HG02763 (cell line): ENCODE measurements around the gene DMRTA2.

Experiments
- ATAC-seq: cut with Tn5 transposase; IDR thresholded peaks from one replicate; pipeline ENCODE4 v1.9.1; 2021; ENCODE audit warnings: mild to moderate bottlenecking, moderate library complexity; ENCODE audit not compliant: unreplicated experiment

The DMRTA2 gene

DNA sequence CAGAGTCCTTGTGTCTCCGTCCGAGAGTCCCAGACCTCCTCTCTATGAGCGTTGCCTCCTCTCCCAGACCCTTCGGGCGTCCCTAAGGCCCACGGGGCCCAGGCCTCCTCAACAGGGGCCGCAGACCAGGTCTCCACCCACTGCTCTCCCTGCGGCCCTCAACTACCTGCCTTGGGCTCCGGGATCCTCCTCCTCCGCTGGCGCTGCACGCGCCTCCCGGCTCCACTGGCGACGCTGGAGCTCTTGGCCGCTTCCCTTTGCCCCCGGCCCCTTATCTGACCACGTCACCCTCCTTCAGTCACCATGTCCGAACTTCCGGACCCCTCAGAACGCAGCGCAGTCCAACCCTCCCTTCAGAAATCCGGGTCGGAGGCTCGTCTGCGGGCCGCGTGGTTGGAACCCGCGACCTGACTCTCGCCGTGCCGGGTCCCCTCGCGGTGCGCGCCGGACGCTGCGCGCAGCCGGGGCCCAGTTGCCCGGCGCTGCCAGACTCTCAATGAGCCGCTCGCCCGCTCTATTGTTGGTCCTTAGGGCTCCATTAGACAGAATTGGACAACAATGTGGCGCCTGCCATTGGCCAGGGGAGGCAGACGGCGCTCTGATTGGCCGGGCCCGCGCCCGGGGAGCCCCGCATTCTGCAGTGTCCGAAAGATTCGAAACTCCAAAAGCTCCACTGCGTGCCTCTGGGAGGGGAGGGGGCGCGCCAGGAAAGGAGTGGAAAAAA, at the start of gene DMRTA2:
Gene DMRTA2 (minus strand): TSS at position 498 of the 724 bp plus-strand sequence. CDS start 1,907 bp downstream, outside the sequence.
- ATAC-seq: no peak

DNA sequence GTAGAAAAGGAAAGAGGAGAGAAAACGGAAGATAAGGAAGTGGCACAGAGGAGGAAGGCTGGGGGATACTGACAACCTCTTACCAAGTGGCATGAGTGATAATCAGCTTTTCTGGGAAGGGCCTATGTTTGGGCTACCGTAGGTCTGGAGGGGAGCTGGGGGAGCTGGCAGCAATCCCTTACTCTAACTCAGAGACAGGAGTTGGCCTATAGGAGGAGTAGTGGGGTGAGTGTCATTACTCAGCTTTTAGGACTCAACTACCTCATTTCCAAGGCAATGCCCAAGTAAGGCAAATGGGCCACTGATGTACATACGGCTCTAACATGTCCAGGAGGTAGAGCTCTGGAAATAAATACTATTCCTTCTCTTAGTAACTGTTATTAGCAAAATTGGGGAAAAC, 48.7 kb upstream of the DMRTA2 start:
- no peak for ATAC-seq

DNA sequence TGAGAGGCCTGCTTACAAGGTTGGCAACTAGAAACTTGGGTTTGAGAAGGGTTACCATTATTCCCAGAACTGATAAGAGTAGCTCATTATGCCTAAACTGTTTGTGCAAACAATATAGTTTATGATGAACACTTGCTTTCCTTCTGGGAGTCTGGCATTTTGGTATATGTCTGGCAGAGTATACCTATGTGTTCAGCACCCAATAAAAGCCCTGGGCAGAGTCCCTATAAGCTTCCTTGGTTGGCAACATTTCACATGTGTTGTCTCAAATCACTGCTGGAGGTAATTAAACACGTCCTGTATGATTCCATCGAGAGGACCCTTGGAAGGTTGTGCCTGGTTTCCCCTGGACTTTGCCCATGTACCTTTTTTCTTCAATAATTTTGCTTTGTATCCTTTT, 39.7 kb upstream of the DMRTA2 start:
- no peak for ATAC-seq

DNA sequence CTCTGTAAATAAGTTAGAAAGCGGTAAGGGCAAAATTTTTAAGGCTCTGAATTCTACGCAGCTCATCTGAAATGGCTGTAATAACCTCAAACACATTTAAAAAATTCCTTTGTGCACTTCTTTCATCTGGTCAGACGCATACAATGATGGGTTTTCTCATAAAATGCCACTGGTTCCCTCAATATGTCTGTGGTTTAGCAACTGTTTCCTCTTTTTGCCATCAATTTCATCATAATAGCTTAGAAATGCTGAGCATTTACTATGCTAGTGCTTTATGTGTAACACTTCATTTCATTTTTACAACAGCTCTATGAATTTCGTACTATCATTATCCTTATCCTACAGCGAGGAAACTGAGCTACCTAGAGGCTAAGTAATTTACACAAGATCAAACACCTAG, 35.3 kb upstream of the DMRTA2 start:
- ATAC-seq: no peak

DNA sequence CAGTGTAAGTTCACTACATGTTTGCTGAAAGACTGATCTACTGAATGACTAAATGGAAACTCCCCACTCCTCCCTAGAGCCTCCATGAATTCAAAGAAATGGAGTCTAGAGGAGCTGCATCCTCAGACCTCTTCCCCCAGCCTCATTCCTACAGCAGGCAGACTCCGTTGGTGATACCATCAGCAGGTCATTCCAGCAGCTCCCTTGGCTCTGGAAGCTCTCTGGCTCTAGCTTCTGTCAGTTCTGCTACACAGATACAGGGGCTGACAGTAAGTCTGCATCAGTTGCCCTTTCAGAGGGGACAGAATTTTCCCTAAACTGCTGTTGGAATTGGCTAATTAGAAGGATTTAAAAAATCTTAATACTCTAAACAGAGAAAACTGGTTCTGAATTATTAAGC, 31.7 kb upstream of the DMRTA2 start:
- no peak for ATAC-seq

DNA sequence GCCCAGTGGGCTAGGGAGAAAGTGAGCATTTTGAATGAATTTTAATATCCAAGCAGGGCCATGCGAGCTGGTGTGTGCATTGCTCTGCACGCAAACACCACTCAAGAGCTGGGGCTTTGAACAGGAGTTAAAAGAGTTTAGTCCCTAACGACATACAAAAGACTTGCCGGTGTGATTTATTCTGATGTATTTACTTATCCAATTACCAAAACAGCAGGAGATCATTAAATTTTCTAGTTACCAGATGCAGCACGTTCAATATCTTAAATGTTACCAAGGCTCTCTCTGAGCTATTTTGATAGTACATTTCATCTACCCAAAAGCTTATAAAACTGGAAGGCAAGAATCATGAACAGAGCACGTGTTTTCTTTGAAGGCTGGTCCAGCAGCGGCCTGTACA, 30.0 kb upstream of the DMRTA2 start:
- no peak for ATAC-seq

DNA sequence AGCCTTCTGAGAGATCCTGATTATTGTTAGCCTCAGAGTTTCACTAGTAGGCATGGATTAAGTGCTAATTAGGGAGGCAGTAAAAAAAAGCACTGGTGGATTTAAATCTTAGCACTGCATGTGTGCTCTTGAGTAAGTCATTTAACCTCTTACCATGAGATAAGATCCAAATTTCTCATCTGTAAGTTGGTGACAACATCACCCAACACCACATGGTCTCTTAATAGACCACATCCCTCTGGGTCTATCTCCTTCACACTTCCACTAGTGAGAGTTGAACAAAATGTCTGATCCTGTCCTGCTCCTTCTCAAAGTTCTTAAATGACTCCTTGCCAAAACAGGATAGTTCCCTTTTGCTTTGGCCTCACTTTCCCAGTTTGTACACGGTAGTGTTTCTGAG, 29.5 kb upstream of the DMRTA2 start:
- ATAC-seq: no peak

DNA sequence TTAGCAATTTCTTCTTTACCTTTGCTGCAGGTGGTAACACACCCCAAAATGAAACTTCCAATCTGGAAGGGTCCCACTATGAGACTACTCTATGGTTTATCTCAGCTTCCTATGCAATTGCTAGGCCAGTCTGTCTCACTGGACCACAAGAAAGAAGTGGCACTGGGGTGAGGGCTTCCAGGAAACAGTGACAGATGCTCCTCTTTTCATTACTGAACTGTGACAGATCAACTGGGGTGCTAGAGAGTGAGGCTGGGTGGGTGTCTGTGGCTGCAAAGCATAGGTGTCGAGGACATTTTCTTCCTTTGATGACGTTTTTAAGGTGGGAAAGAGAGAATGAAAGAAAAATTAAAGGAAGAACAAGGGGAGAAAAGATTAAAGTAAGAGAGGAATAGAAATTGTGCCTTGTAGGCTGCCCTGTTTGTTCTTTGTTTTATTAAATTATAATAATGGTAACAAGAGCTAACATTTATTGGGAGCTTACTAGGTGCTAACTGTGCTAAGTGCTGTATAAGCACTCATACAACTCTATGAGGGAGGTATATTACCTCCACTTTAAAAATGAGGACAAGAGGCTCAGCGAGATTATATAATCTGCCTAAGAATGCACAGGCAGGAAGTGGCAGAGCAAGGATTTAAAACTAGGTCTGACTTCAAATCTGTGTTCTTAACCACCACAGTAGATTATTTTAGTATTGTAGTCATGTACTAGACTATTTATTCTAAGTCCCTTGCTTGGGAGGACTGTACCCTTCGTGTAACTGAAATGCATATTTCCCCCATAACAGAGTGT, 27.8 kb upstream of the DMRTA2 start:
- no peak for ATAC-seq

DNA sequence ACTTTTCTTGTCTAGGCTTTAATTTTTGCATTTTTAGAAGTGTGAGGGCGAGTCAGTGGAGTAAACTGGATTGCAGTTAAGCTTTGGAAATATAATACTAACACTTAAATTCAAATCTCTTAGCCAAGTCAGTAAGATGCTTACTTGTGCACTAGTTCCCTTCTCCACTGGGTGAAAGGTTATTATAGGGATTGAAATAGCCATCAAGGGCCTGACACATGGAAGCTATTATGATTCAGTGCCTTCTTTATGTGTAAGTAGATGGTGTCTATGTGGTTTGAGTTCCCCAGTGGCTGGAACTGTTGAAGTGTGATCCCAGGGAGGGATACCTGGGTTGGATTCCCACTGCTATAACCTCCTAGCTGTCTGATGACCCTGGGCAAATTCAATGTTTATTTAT, 24.7 kb upstream of the DMRTA2 start:
- ATAC-seq: no peak

DNA sequence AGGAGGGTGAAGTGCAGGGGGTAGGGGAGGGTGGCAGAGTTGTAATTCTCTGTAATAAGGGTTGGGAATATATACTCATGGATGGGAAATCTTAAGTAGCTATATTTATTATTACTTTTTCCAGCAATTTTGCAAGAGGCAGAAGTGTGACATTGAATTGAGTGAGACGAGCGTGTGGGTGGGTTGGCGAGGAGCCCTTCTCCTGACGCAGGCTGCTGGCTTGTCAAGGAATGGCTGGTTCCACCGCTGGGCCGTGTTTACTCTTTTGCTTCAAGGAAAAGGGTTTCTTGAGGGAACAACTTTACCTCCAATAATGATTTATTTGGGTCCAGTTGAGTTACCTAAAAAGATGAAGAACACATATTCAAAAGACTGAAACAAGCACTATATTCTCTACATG, 17.9 kb upstream of the DMRTA2 start:
- no peak for ATAC-seq

DNA sequence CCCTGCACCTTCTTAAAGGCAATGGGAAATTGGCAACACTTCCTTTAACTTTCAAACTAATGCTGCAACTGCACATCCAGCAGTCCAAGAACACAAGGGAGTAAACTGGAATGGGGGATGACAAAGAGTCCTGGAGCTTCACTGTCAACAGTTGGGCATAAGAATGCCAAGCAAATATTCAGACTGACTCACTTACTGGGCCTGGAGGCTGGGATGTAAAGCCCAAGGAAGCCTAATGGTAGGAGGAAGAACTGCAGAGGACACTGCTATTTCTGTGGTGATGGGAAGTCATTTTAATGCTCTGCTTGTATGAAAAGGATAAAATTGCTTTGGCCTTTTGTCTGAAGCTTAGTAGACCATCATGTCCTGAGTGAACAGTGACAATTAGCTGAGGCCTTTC, 15.7 kb upstream of the DMRTA2 start:
- no peak for ATAC-seq

DNA sequence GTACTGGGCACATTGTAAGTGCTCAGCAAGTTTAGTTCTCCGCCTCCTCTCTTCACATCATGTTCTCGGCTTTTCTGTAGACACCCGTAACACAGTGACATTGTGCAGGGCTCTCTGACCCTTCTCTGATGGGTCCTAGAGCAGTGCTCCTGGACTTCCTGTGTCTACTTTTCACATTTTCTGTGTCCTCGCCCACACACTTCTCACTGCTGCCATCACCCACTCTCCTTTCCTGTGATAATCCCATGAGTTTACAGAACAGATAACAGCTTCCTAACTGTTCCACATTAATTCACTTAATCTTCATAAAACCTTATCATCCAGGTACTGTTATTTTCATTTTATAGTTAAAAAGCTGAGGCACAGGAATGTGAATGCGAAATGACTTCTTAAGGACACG, 13.2 kb upstream of the DMRTA2 start:
- no peak for ATAC-seq

DNA sequence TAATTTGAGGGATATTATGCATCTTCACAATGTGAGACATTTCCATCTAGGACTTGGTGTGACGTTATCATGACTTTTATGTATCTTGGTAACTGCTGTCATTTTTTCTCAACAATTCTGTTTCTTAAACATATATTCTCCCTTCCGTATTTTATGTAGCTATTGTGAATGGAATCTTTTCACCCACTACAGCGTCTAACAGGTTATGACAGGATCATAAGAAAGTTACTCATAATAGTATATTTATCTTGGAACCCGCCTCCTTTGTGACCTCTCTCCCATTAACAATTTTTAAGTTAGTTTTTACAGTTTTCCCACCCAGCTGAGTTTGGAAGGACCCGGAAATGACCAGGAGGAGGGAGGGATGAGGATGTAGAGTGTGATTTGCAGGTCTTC, 6.8 kb upstream of the DMRTA2 start:
- no peak for ATAC-seq

DNA sequence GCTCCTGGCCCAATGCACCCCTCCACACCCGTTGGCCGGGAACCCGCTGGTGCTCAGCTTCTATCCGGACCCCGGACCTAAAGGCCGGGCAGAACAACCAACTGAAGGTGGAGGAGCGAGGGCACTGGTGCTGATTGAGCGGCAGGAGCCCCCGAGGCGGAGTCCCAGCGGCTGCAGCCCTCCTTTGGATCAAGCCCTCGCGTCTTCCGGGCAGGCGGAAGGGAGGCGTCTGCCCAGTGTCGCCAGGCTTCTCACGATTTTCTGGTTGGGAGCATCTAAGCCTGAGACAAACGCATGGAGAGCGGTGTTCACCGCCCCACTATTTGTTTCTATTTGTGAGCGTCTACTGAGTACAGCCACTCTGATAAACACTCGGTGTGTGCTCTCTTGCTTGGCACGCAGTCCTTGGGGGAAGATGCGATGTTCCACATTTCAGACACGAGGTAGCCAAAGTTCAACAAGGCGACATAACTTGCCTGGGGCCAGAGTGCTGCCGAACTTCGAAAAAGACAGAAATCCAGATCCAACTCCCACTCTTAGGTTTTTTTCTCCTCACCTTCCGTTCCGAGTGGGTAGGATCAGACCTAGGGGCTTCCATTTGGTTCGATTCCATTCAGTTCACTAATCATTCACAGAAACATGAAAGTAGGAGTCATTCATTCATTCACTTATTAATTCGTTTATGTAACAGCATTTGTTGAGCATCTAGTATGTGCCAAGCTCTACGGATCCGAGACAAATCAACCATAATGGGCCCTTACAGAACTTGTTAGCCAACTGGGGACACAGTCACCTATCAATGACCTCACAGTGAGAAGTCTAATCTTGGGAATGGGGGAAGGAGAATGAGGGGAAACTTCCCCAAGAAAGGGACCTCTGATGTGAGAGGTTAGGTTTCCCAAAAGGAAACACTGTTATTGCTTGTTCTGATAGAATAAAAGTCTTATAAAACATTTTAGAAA, 4.9 kb upstream of the DMRTA2 start:
- ATAC-seq: no peak

DNA sequence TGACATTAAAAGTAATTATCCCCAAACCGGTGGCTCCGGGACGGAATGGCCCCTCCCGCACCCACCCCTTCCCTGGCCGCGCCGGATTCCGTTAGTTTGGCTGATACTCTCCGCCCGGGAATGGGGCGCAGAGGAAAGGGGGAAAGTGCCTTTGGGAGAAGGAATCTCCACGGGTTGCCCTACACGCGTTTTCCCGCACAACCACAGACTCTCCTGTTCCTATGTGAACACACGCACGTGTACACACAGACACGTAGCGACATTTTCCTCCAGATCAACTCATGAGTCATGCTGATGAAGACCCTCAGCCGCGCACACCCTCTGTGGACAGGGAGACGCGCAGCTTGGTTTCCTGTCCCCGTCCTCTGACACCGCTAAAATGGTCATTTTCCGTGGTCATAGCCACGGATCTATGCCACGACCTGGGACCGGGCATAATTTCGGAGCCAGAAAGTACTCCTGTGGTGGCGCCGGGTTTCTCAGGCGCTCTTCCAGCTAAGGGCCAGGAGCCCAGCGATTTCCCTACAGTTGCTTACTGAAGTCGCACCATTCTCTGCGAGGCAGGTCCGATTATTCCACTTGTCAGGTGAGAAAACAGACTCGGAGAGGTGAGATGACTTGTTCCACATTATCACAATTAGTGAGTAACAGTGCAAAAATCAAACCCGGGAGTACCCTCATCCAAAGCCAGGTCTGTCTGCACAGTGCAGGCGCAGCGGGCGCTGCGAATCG, 4.0 kb upstream of the DMRTA2 start:
- ATAC-seq: no peak

DNA sequence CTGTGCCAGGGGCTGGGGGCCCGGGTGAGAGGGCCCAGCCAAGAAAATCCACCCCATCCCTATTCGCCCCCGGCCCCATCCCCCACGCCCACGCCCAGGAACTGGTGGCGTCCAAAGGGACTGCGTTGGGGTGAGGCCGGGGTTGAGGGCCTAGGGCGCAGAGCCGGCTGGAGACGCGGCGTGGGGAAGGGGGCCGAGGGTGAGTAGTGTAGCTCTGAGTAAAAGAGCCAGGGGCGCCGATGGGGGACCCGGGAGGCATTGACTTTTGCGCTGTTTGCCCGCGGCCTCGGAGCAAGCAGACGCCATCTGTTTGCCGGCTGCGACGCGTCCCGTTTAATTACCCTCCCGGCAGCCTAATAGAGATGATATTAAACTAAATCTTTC, 3.5 kb upstream of the DMRTA2 start:
- no peak for ATAC-seq

DNA sequence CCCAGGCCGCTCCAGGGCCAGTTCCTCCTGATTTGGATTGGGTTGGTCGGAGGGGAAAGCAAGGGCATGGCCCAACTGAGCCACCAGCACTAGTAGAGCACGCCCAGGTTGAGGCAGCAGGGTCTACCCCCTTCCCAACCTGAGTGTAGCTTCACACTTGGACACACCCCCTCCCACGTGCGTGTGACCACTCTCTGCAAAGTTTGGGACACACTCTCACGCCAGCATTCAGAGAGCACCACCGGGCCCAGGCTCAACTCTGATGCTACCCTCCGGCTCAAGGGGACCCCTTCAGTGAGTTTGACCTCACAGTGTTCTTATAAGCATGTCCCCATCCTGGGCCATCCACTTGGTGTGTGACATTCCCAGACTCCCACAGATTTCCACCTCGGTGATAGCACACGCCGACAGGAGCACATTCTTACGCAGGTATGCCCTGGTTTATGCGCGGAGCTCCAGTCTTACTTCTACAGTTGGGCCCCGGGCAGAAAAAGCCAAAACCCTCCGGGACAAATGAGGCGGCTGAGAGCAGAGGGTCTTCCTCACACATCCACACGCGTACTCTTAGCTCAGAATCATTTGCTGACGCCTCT, 3.0 kb upstream of the DMRTA2 start:
- no peak for ATAC-seq

DNA sequence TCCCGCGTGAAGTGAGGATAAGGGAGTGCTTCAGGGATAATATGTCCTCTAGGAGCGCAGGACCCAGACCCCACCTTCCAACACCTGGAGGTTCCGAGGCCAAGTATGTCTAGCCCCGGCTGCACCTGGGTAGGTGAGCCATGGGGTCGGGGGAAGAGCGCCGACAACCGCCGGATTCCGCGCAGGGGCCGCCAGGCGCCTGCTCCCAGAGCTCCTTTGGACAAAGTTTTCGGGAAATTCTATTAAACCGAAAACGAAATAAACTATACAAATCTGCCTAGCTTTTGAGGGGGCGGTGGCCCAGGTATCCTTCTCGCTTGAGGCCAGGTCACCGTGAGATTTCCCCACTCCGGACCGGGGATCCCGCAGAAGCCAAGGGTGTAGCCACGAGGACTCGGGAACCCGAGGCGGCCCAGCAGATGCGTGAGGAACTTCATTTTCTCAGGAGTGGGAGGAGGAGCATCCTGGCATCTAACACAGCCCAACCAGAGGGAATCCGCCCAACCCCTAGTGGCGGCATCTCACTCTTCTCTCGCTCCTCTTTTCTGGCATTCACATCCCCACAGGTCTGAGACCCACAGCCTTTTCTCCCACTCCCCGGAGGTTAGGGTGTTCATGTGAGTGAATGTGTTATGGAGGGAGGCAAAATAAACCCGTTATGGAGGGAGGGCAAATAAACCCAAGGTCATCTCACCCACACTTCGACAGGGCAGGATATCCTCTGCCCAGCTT, 2.3 kb upstream of the DMRTA2 start:
- no peak for ATAC-seq

DNA sequence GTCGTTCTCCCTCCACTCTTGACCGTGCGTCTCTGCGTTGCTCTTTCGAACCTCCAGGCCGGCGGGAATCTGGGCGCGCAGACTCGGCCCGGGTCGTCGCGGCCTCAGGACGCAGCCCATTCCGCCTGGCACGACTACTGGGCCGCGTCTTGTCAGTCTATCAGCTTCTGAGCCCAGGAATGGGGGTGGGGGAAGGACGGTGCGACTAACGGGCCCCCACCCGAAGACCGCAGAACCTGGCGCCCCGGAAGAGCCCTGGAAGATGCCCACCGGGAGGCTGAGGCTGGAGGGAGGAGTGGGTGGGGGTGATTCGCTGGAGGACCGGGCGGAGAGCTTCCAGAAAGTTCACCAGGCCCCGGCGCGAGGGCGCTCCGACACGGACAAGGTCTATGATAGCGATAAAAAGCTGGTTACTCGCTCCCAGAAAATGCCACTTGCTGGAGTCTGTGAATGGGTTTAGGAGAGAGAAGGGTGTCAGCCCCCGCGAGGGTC, 1.7 kb upstream of the DMRTA2 start:
- ATAC-seq: no peak
